Muscle of back (tissue), 13 donors: Measurements from ENCODE around the gene SH3BP1. TPM values are rescaled to one million over a fixed set of nuclear protein-coding genes. Genes with fewer than 3 reads are reported as not detected.
"Not testable (repeated sequence)": the region's sequence is repeated elsewhere in the genome, so short reads cannot be mapped to it uniquely, and the experiment has no call there.

ENCODE experiments used
- DNase-seq, 3 donors: peaks; one replicate each; pipeline versions ENCODE4 v3.0.0 to v3.0.0-alpha.2; 2013
- long read RNA-seq, 9 donors: transcript quantifications; one replicate each; lab custom pipeline, GENCODE V29; 2026
- polyA plus RNA-seq, 10 donors: library from polyadenylated mRNA; unstranded; fragments of 120-200 nt; gene quantifications; one replicate each; pipeline ENCODE4 v1.2.1, GENCODE V29; 2013; ENCODE audit not compliant: insufficient read length in 10 of 10

SH3BP1 gene, protein sequence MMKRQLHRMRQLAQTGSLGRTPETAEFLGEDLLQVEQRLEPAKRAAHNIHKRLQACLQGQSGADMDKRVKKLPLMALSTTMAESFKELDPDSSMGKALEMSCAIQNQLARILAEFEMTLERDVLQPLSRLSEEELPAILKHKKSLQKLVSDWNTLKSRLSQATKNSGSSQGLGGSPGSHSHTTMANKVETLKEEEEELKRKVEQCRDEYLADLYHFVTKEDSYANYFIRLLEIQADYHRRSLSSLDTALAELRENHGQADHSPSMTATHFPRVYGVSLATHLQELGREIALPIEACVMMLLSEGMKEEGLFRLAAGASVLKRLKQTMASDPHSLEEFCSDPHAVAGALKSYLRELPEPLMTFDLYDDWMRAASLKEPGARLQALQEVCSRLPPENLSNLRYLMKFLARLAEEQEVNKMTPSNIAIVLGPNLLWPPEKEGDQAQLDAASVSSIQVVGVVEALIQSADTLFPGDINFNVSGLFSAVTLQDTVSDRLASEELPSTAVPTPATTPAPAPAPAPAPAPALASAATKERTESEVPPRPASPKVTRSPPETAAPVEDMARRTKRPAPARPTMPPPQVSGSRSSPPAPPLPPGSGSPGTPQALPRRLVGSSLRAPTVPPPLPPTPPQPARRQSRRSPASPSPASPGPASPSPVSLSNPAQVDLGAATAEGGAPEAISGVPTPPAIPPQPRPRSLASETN
- polyA plus RNA-seq: 10 to 100 TPM in 6 of 10 donors, 1 to 10 TPM in 4; 5.9 to 13.3 (median 10.3) TPM
- long read RNA-seq, donor 1, partial matches to known transcripts: 0 of 3 reads
- long read RNA-seq, donor 1, other reads (novel, unspliced or antisense): 0 of 3 reads
- long read RNA-seq, donor 2, partial matches to known transcripts: 0 of 1 reads
- long read RNA-seq, donor 2, other reads (novel, unspliced or antisense): 0 of 1 reads
- long read RNA-seq, donor 3: 0 reads
- long read RNA-seq, donor 4, partial matches to known transcripts: 0 of 2 reads
- long read RNA-seq, donor 4, other reads (novel, unspliced or antisense): 0 of 2 reads
- long read RNA-seq, donor 5, partial matches to known transcripts: 5 of 5 reads
- long read RNA-seq, donor 5, other reads (novel, unspliced or antisense): 0 of 5 reads
- long read RNA-seq, donor 6, partial matches to known transcripts: 0 of 2 reads
- long read RNA-seq, donor 6, other reads (novel, unspliced or antisense): 0 of 2 reads
- long read RNA-seq, donor 7, partial matches to known transcripts: 0 of 1 reads
- long read RNA-seq, donor 7, other reads (novel, unspliced or antisense): 0 of 1 reads
- long read RNA-seq, donor 8: 0 reads
- long read RNA-seq, donor 9, partial matches to known transcripts: 0 of 1 reads
- long read RNA-seq, donor 9, other reads (novel, unspliced or antisense): 0 of 1 reads

DNA sequence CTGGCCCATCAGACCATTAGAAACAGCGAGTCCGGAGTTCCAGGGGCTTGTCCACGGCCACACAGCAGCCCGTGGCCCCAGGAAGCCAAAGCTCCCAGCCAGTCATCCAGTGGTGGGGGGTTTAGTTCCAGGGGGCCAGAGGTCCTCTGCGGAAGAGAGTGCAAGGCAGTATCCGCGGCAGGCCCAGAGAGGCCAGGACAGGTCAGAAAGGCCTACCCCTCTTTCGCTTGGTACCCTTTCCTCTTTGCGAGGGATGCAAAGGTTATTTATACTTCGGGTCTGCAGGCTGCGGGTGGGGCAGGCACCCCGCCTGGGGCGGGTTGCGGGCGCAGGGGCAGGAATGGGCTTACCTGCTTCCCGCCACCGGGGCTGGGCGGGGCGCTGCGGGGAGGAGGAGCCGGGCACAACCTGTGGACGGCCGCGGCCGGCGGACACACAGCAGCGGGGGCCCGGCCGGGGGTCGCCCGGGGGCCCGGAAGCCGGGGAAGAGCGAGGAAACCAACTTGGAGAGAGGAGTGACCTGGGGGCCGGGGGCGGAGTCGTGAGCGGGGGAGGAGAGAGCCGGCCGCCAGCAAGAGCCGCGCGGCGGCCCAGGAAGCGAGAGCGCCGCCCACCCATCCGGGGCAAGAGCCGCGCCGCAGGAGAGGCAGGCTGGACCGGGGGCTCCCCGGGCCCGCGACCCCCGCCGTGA lies at the start of gene SH3BP1:
Gene SH3BP1, plus strand, starts transcription at position 600 of the 691 bp plus-strand sequence. CDS start 119 bp downstream, outside the sequence.
- peak in 2 of 3 donors; percentile 59 to 84 for DNase-seq

DNA sequence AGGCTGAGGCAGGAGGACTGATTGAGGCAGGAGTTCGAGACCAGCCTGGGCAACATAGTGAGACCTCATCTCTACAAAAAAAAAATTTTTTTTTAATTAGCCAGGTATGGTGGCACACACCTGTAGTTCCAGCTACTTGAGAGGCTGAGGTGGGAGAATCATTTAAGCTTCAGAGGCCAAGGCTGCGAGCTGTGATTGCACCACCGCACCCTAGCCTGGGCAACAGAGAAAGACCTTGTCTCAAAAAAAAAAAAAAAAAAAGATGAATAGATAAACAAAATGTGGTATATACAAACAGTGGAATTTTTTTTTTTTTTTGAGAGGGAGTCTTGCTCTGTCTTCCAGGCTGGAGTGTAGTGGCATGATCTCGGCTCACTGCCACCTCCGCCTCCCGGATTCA lies 48.4 kb upstream of the SH3BP1 start:
- not testable (repeated sequence) for DNase-seq

DNA sequence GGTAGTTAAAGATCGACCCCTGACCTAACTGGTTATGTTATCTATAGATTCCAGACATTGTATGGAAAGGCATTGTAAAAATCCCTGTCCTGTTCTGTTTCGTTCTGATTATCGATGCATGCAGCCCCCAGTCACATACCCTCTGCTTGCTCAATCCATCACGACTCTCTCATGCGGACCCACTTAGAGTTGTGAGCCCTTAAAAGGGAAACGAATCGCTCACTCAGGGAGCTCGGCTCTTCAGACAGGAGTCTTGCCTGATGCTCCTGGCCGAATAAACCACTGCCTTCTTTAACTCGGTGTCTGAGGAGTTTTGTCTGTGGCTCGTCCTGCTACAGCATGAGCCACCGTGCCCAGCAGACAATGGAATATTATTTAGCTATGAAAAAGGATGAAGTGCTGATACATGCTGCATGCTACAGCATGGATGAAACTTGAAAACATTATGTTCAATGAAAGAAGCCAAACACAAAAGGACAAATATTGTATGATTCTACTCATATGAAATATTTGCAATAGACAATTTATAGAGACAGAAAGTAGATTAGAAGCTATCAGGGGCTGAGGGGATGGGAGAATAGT lies 47.6 kb upstream of the SH3BP1 start:
- no peak for DNase-seq

DNA sequence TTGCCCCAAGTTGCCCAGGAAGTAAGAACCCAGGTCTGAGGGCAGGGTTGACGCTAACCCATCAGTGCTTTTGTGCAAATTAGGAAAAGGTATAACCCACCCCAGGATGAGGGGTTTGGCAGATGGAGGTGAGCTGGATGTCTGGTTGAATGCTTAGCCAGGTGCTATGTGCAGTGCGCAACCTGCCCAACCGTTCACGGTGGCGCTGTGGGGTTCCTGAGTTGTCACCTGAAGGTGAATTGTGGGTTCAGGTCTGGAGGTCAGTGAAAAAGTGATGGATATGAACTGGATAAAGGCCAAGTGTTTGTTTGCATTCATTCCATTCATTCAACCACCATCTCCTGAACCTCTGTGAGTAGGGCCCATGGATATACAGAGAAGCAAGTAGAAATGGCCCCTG lies 45.2 kb upstream of the SH3BP1 start:
- no peak for DNase-seq

DNA sequence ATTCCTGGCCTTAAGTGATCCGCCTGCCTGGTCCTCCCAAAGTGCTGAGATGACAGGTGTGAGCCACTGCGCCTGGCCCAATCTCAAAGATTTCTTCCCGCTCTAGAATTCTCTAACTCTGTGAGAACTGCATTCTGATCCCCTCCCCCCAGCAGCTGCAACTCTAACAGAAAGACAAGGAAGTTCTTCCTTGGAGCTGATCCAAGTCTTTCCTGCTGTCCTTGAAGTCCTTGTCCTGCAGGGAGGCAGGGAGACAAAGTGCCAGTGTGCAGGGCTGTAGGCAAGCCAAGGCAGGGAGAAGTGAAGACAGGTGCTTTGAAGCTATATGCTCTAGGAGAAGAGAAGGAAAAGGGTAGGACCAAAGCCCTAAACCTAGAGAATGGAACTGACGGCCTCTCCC lies 40.3 kb upstream of the SH3BP1 start:
- peak; percentile 64 to 81 (median 71) for DNase-seq

DNA sequence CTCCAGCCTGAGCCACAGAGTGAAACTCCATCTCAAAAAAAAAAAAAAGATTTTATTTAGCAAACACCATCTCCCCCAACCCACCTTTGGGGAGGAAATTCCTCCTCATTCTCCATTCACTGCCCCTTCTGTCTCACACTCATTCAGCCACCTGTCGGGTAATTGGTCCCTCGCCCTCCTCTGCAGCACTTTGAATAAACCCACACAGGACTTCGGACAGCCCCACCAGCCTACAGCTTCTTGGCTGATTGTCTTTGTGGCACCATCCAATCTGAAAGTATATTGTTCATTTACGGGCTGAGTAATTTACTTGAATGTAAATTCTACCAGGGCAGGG lies 38.3 kb upstream of the SH3BP1 start:
- DNase-seq: no peak

DNA sequence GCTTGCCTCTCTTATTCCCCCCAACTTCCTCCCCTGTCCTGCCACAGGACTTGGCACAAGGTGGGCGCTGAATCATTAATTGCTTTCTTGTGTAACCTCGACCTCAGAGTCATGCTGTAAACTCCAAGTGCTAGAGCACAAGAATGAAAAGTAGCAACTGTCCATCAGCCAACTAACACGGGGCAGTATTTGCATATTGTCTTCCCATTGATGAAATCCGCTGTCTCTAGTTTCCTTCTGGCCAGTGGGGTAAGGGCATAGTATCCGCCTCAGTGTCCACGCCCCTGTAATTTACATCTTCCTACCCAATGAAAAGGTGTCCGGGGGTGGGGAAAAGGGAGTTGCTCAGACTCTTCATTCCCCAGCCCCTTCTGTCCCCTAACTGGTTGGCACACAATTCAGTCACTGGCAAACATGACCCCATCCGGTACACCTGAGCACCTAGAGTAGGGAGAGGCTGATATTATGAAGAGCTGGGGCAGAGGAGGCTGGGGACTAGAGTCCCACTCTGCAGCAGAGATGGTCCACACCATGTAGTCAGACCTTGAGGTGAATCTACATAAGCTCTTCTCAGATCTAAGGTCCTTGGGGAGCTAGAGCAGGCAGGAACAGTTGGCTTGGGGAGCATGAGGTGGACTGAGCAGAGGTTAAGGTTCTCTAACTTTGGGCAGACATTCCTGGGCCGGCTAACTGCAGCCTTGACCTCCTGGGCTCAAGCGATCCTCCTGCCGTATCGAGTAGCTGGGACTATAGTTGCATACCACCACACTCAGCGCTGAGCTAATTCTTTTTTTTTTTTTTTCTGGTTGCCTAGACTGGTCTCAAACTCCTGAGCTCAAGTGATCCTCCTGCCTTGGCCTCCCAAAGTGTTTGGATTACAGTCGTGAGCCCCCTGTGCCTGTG lies 37.7 kb upstream of the SH3BP1 start:
- no peak for DNase-seq

DNA sequence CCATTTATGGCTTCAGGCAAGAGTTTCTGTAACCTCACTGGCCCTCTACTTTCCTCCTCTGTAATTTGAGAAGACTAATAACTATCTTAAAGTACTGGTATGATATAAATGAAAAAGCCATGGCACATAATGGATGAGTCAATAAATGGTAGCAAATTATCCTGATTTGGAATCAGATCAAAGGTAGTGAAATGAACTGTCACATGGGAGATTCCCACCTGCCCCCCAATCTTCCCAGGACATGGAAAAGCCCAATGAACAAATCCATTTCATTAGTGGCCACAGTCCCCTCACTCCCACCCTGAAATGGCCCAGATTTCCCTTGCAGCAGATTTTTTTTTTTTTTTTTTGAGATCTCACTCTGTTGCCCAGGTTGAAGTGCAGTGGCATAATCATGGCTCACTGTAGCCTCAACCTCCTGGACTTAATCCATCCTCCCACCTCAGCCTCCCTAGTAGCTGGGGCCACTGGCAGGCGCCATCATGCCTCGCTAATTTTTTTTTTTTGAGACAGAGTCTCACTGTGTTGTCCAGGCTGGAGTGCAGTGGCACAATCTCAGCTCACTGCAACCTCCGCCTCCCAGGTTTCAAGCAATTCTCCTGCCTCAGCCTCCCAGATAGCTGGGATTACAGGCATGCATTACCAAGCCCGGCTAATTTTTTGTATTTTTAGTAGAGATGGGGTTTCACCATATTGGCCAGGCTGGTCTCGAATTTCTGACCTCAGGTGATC lies 36.8 kb upstream of the SH3BP1 start:
- DNase-seq: not testable (repeated sequence)

DNA sequence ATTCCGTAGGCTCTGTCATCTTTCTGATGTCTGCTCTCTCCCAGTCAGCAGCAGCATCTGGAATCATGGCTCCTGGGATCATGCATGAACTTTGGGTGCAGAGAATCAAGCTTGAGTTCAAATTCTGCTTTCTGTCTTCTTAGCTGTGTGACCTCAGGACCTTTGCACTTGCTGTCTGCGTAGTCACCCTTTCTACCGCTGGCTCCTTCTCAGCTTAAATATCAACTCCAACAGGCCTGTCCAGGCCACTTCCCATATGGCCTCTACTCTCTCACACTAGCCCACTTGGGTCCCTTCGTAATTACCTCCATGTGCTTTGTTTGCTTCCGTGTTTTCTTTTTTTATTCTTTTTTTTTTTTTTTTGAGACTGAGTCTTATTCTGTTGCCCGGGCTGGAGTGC lies 35.4 kb upstream of the SH3BP1 start:
- DNase-seq: no peak

DNA sequence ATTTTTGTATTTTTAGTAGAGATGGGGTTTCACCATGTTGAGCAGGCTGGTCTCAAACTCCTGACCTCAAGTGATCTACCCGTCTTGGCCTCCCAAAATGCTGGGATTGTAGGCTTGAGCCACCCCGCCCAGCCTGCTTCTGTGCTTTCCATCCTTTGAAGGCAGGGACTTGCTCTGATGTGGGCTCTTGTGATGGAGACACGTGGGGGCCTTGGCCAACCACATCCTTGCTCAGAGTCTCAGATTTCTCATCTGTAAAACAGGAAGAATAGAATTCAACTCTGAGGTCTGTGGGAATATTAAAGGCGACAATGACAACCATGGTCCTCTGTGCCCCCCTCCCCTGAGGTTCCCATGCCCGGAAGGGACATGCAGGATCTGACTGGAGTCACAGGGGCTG lies 34.6 kb upstream of the SH3BP1 start:
- no peak for DNase-seq

DNA sequence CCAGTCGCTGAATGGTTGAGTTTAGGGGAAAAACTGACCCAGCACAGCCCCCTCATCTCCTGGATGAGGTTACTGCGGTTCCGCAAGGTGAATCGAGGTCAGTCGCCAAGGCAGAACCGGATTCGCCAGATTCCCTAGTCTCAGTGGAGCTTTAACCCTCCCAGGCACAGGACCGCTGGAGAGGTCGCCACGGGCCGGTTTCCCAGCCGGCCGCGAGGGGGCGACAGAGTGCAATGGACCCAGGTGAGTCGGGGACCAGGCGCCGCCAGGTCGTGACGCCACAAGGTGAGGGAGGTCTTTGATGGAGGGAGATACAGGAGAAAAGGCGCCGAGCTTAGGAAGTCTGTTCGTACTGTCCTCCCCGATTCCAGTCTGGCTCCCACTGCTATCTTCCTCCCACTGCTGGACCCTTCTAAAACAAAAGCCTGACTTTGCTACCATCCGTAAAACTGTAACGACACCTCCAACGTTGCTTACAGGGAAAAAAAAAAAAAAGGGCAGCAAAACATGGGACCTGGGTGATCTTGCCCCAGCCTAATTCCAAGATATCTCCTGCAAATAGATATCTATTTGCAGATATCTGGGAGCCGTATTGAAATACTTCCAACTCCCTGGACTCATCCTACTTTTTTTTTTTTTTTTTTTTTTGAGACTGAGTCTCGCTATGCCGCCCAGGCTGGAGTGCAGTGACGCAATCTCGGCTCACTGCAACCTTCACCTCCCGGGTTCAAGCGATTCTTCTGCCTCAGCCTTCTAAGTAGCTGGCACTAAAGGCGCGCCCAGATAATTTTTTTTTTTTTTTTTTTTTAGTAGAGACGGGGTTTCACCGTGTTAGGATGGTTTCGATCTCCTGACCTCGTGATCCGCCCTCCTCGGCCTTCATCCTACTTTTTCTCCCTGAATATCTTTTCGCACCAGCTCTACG lies 32.2 kb upstream of the SH3BP1 start:
- peak; percentile 54 to 88 (median 84) for DNase-seq

DNA sequence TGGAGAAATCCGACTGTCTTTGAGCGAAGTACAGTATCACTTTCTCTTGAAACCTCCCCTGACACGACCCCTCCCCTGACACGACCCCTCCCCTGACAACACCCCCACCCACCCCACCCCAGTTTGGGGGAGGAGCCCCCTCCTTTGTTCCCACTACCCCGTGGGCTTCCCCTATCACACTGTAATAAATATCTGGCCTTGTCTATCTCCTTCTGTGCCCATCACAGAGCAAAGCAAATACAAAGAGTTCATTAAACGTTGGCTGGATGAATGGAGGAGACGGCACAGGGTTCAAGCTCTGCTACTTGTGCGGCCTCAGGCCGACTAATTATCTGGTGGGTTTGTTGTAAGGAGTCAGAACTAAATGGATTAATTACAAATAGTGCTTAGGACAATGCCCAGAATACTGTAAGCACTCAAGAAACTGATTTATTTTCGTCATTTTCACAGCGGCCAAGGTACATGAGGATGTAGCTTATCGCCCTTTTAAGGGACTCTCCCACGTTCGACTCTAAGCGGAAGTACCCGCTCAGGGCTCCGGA lies 31.5 kb upstream of the SH3BP1 start:
- no peak for DNase-seq

DNA sequence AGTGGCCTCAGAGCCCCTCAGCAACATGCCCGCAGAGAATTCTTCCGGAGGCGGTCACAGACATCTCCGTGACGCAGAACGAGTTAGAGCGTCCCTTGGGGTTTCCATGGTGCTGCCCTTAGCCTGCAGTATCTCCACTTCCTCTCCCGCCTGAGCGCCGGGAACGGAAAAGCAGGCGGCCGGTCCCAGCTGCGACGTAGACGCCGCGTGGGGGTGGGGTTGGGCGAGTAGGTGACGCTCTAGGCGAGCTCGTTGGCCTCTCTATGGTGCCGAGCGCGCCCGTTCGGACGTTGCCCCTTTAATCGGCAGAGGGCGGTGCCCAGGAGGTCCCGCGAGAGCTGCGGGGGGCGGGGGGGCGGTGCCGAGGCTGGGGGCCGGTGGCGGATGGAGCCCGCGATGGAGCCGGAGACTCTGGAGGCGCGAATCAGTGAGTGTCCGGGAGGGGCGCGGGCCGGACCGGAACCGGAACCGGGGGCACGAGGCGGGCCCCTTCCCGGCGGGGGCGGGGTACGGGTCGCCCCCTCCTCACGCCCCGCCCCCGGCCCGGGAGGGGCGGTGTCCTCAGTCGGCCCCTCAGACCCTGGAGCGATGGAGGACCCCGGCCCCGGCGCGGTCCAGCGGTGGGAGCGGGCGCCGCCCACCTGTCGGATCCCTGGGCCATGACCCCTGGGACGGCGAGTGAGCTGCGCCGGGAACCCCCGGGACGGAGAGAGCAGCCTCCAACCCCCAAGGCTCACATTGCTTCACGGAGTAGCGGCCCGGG lies 30.8 kb upstream of the SH3BP1 start, which contains the start of gene GGA1:
Gene GGA1, plus strand, starts transcription at position 358 of the 763 bp plus-strand sequence. Its CDS starts 27 bp downstream, at position 385.
- DNase-seq: peak; percentile 96 to 98 (median 97)

DNA sequence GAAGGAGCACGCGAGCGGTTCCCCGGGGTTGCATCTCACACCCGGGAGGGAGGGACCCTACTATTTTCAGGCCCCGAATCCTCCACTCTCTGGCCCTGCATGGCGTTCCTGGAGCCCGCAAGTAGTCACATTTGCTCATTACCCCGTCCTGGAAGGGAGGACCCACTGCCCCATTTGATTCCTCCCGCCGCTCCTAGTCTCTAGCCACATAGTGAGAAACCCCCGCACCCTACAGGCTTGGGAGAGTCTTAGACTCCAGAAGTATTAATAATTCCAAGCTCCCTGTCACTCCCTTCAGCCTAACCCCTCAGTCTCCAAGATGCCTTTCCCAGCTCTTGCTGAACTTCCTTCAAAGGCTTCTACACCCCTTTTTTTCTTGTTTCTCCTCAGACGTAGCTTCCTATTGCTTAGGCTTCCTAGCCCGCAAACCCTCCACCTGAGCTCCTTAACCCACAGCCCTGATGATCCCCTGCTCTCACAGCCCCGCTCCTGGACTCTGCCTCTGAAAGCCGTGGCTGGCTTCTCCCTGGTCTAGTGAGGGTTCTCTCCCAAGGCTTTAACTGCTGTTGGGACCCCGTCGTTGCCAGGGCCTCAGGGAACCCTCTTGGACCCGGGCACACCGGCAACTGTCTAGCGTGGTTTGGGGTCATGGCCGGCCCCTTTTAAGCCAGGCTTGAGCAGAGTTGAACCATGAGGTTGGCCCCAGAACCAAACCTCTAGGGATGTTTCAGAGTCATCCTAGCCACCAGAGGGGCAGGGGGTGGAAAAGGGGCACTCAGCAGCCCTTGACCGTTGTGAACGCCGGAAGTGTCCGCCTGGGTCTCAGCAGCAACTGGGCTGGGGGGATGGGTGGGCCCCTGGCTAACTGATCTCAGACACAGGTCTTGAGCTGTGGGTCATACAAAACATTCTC lies 30.0 kb upstream of the SH3BP1 start:
- peak in 1 of 3 donors; percentile 40 for DNase-seq

DNA sequence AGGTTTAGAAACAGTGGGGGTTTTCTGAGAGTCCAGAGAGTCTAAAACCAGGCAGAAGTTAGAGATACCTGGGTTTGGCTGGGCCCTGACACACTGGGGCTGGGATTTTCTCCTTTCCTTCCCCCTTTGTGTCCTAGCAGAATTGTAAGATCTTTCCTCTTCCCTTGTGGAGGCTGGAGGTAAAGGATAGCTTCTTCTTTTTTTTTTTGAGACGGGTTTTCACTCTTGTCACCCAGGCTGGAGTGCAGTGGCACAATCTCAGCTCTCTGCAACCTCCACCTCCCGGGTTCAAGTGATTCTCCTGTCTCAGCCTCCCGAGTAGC lies 29.4 kb upstream of the SH3BP1 start:
- DNase-seq: not testable (repeated sequence)
